C4-2B (cell line): ENCODE measurements around the gene UNC80.

Source experiments
- H3K27ac ChIP-seq: fragments of 450-650 bp; 2 replicates; pipeline ENCODE4 v1.5.1; 2017
- ZFX ChIP-seq: fragments of 450-650 bp; IDR thresholded peaks from 2 replicates; pipeline ENCODE4 v1.6.1; 2017
- TF ChIP-seq, protein P1 (sequence below): fragments of 450-650 bp; conservative IDR thresholded peaks from 2 replicates; pipeline ENCODE4 v1.5.1; 2017; ENCODE audit warnings: mild to moderate bottlenecking

UNC80 gene

DNA sequence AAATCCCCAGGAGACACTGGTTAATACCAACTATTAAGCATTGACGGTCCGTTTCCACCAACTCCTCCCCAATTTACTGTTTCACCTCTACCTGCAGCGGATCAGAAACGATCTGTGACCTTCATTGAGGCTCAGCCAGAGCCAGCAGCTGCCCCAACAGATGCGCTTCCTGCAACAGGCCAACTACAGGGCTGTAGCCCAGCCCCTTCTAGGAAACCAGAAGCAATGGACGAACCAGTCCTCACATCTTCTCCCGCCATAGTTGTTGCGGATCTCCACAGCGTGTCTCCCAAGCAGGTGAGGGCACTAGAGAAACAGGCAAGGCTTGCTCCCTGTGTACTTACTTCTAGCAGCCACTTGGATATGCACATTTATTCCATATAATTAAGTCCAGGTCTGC lies 222.3 kb downstream of the UNC80 start:
- no peak overlapping the region for H3K27ac ChIP-seq

DNA sequence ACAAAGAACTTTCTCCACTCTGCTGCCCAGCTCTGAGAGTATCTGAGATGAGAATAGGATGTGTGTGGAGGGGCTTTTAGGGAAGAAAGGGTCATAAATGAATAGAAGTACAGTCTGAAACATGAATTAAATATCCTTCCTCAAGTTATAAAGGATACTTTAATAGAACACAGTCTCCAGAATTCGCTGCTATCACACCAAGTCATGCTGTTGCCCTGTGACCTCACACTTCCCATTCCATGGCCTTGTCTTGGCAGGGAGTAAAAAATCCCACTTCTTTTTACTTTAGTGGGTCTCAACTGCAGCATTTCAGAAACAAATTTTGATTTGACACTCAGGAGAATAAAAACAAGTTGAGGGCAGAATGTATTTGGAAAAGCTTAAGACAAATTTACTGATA lies 227.0 kb downstream of the UNC80 start:
- TF ChIP-seq, protein P1, sequence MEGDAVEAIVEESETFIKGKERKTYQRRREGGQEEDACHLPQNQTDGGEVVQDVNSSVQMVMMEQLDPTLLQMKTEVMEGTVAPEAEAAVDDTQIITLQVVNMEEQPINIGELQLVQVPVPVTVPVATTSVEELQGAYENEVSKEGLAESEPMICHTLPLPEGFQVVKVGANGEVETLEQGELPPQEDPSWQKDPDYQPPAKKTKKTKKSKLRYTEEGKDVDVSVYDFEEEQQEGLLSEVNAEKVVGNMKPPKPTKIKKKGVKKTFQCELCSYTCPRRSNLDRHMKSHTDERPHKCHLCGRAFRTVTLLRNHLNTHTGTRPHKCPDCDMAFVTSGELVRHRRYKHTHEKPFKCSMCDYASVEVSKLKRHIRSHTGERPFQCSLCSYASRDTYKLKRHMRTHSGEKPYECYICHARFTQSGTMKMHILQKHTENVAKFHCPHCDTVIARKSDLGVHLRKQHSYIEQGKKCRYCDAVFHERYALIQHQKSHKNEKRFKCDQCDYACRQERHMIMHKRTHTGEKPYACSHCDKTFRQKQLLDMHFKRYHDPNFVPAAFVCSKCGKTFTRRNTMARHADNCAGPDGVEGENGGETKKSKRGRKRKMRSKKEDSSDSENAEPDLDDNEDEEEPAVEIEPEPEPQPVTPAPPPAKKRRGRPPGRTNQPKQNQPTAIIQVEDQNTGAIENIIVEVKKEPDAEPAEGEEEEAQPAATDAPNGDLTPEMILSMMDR: no peak
- no peak for TF ChIP-seq ZFX
- no peak overlapping the region for H3K27ac ChIP-seq

More for the DNA sequence above, 222.3 kb downstream of the UNC80 start:
- TF ChIP-seq, protein P1: no peak
- TF ChIP-seq ZFX: no peak

DNA sequence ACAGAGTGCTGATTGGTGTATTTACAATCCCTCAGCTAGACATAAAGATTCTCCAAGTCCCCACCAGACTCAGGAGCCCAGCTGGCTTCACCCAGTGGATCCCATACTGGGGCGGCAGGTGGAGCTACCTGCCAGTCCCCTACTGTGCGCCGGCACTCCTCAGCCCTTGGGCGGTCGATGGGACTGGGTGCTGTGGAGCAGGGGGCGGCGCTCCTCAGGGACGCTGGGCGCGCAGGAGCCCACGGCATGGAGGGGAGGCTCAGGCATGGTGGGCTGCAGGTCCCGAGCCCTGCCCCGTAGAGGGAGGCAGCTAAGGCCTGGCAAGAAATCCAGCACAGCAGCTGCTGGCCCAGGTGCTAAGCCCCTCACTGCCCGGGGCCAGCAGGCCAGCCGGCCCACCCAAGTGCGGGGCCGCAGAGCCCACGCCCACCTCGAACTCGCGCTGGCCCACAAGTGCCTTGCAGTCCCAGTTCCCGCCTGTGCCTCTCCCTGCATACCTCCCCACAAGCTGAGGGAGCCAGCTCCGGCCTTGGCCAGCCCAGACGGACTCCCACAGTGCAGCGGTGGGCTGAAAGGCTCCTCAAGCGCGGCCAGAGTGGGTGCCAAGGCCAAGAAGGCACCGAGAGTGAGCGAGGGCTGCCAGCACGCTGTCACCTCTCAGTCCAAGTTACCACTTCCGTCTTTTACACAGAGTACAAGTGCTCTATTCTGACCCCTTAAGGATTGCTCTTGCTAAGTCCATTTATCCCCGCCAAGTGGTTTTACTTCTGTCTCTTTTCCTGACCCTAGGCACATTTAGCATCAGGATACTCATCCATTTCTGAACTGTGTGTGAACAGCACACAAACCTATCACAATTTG lies 229.1 kb downstream of the UNC80 start:
- TF ChIP-seq, protein P1: no peak
- TF ChIP-seq ZFX: no peak

DNA sequence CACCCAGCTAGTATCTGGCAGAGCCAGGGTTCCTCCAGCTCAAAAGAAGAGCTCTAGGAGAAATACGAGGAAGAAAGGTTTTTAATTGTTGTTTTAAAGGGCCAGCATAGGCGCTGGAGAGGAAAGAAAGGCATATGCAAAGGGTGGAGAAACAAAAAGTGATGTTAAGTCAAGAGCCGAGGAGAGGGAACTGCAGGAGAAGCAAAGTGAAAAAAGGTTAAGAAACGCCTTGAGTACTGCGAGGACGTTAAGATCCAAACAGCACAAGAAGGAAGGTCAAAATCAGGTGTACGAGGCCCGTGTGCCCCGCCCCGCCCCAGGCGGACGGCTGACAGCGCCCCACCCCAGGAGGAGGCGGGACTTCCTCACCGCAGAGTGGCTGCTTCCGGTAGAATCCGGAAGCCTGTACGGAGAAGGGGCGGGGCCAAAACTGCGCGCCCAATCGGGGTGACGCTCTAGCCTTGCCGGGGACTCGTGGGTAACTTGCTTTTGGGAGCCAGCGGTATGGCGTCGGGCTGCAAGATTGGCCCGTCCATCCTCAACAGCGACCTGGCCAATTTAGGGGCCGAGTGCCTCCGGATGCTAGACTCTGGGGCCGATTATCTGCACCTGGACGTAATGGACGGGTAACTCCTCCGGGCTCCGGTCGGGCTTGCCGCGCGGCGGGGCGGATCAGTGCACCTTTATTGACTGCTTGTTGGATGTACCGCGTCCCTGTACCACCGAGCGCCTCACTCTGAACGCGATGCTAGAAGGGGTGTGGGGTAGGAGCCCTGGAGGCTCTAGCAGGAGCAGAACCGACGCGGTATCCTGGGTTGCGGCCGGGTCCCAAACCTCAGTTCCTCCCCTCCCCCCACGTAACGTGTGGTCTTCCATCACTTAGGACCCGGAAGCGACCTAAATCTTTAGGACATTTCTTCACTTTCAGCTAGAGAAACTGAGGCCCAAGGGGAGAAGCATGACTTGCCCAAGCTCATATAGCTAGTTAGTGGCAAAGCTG lies 230.8 kb downstream of the UNC80 start, which contains the start of gene RPE:
Gene RPE, plus strand, starts transcription at position 481 of the 1,000 bp plus-strand sequence. Its CDS starts 24 bp downstream, at position 505.
- TF ChIP-seq, protein P1: no peak
- TF ChIP-seq ZFX: no peak
- peak within 1 kb of the TSS; percentile 89 for H3K27ac ChIP-seq

More for the DNA sequence above, 229.1 kb downstream of the UNC80 start:
- no peak overlapping the region for H3K27ac ChIP-seq

DNA sequence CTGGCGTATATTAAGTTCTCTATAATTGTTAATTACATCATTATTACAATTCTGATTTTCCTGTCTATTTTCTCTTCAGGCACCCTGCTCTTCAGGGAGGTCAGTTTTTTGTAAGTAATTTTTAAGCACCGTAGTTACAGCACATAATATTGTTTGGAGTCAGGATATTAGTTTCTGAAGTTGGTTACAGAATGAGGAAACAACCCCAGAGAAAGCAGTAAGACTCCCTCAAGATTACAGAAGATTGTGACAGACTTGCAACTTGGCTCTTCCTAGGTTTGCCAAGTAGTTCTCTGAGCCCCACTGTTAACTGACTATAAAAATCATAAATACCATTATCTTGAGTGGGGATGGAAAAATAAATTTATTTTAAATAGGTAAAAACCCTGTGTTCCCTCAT lies 231.7 kb downstream of the UNC80 start:
- no peak for TF ChIP-seq ZFX
- TF ChIP-seq, protein P1: no peak
- peak overlapping the region; percentile 89 for H3K27ac ChIP-seq

DNA sequence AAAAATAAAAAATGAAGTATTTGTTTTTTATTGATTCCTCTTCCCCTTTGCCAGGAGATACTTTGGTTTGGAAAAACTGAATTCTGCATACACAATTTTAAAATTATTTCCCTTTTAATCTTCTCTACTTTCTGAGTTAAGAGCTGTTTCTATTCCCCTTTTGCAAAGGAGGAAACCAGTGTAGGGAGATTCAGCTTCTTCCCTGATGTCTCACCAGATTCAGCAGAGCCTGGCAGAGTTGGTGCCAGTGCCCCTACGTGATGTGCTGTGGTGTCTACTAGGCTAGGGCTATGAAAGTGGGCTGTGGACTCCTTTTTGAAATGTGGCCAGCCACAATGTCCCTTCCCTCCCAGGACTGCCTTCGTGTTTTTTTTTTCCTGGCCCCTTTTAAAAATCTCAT lies 233.2 kb downstream of the UNC80 start:
- H3K27ac ChIP-seq: no peak overlapping the region
- TF ChIP-seq ZFX: no peak
- TF ChIP-seq, protein P1: no peak
